Prostate gland (tissue), 2 donors: ENCODE results near the gene ITGAD. TPM values are rescaled to one million over a fixed set of nuclear protein-coding genes. Genes with fewer than 3 reads are reported as not detected.

Experiments used
- DNase-seq: peaks from one replicate; pipeline ENCODE4 v3.0.0-alpha.2; 2019; ENCODE audit warnings: low spot score
- H3K27ac ChIP-seq, 2 donors: fragments of 200-600 bp; sonication (generic); 2 replicates each; pipeline ENCODE4 v1.5.1; 2017 to 2019
- H3K27me3 ChIP-seq: fragments of 200-600 bp; sonication (generic); replicated peaks from 2 replicates; pipeline ENCODE4 v1.5.1; 2019; ENCODE audit not compliant: insufficient read depth
- H3K36me3 ChIP-seq, 2 donors: fragments of 200-600 bp; sonication (generic); 1 replicate in 1 of 2; 2 replicates in 1 of 2; pipeline versions ENCODE4 v1.5.1 to v1.8.1; 2017 to 2019
- H3K4me1 ChIP-seq: fragments of 200-600 bp; sonication (generic); replicated peaks from 2 replicates; pipeline ENCODE4 v1.5.1; 2019
- H3K4me3 ChIP-seq, 2 donors: fragments of 200-600 bp; sonication (generic); 2 replicates each; pipeline ENCODE4 v1.5.1; 2017 to 2019
- H3K9me3 ChIP-seq: fragments of 200-600 bp; sonication (generic); 2 replicates; pipeline ENCODE4 v1.5.1; 2017
- CTCF ChIP-seq, 4 experiments: fragments of 200-600 bp in 2 of 4; fragments of 450-650 bp in 2 of 4; sonication (generic) in 2 of 4; IDR thresholded peaks; 1 replicate in 3 of 4; 2 replicates in 1 of 4; pipeline ENCODE4 v1.5.1; 2016 to 2019; ENCODE audit warnings: antibody characterized with exemption in 4 of 4, mild to moderate bottlenecking in 2 of 4, moderate library complexity in 2 of 4
- POLR2A ChIP-seq: fragments of 450-650 bp; IDR thresholded peaks from one replicate; pipeline ENCODE4 v1.6.1; 2016; ENCODE audit warnings: antibody characterized with exemption, mild to moderate bottlenecking
- POLR2AphosphoS5 ChIP-seq: sonication (generic); formaldehyde crosslinking; IDR thresholded peaks from one replicate; pipeline ENCODE4 v1.6.1; 2017; ENCODE audit warnings: antibody characterized with exemption
- WGBS: methylation state at CpG from one replicate; pipeline ENCODE4 v1.1.5; 2018; 5-methylcytosine and 5-hydroxymethylcytosine counted together
- intact Hi-C: fragments of 100-400 bp; cut with DNase I; formaldehyde crosslinking; loops from one replicate; pipeline ENCODE4 v1.14.2; 2022
- total RNA-seq, 2 donors: library from RNA; depleted of rRNA; stranded (reverse); fragments of >200 nt; gene quantifications; one replicate each; pipeline ENCODE4 v1.1.0, GENCODE V29; 2016

ITGAD gene
- total RNA-seq, 2 donors from 2014 or later = not detected

GRCh38 chr16:31459687-31460581 lies 66.8 kb downstream of the ITGAD start:
- TF ChIP-seq CTCF (IDR thresholded peaks at IDR 0.05) = peak in 1 of 4 experiments; percentile 11
- peak; percentile 22 for TF ChIP-seq POLR2A
- TF ChIP-seq POLR2AphosphoS5 = peak; percentile 96
- peak overlapping the region; percentile 75 to 85 for H3K4me3 ChIP-seq
- H3K9me3 ChIP-seq = no peaks in the 10 kb centered on the region
- peak; percentile 100 for DNase-seq
- intact Hi-C loops = loop anchor here (5.0 kb wide), 2 partner anchors 412 to 428 kb away; partner anchors contain the start of genes STX4 and ZNF267
- H3K27ac ChIP-seq = peak overlapping the region; percentile 98 to 99
- H3K4me1 ChIP-seq = peaks cover 20% of the 10 kb centered on the region
- H3K36me3 ChIP-seq = peaks cover 2 to 3% of the 10 kb centered on the region in 2 donors
- no peaks in the 10 kb centered on the region for H3K27me3 ChIP-seq
- WGBS = 3% methylated on average over 32 of the region's 61 CpGs

- Histone ChIP-seq H3K36me3 (peaks cover 2 to 6% of the 10 kb centered on the region in 2 donors), H3K4me1 (peaks cover 18% of the 10 kb centered on the region), H3K9me3 (no peaks in the 10 kb centered on the region), H3K4me3 (peak overlapping the region in 1 of 2 donors; percentile 75), H3K27ac (peak overlapping the region in 1 of 2 donors; percentile 98), H3K27me3 (no peaks in the 10 kb centered on the region)
- WGBS = 42% methylated on average over 8 of the region's 8 CpGs
- no peak for DNase-seq
- TF ChIP-seq CTCF (IDR thresholded peaks at IDR 0.05) = peak in 3 of 4 experiments; percentile 39 to 67 (median 43)
- TF ChIP-seq POLR2AphosphoS5 = no peak
- TF ChIP-seq POLR2A = no peak
- intact Hi-C loops = loop anchor here (5.0 kb wide), 1 partner anchor 412 kb away; the partner anchor contains the start of gene ZNF267
These were observed 67.5 kb downstream of the ITGAD start for GRCh38 chr16:31460582-31461002.

GRCh38 chr16:31461201-31461920 lies 68.2 kb downstream of the ITGAD start:
- Histone ChIP-seq H3K27ac (no peak overlapping the region), H3K4me1 (peaks cover 16% of the 10 kb centered on the region), H3K36me3 (peaks cover 2 to 14% of the 10 kb centered on the region in 2 donors), H3K27me3 (no peaks in the 10 kb centered on the region), H3K9me3 (no peaks in the 10 kb centered on the region), H3K4me3 (no peak overlapping the region)
- no peak for DNase-seq
- 85% methylated on average over 10 of the region's 10 CpGs for WGBS
- TF ChIP-seq CTCF (IDR thresholded peaks at IDR 0.05) (no peak), POLR2A (no peak), POLR2AphosphoS5 (no peak)
- intact Hi-C loops = loop anchor here (5.0 kb wide), 1 partner anchor 411 kb away; the partner anchor contains the start of gene ZNF267

- no peak for TF ChIP-seq POLR2AphosphoS5
- no peak for TF ChIP-seq CTCF (IDR thresholded peaks at IDR 0.05)
- TF ChIP-seq POLR2A = no peak
- H3K27me3 ChIP-seq = no peaks in the 10 kb centered on the region
- H3K36me3 ChIP-seq = peaks cover 2 to 16% of the 10 kb centered on the region in 2 donors
- intact Hi-C loops = loop anchor here (5.0 kb wide), 1 partner anchor 410 kb away; the partner anchor contains the start of gene ZNF267
- no peak overlapping the region for H3K4me3 ChIP-seq
- no peak for DNase-seq
- no peaks in the 10 kb centered on the region for H3K9me3 ChIP-seq
- 93% methylated on average over 32 of the region's 35 CpGs for WGBS
- H3K4me1 ChIP-seq = peaks cover 9% of the 10 kb centered on the region
- H3K27ac ChIP-seq = no peak overlapping the region
These were observed 69.0 kb downstream of the ITGAD start for GRCh38 chr16:31461921-31462804.
